RWPE2 (cell line): ENCODE measurements around the gene KNSTRN.
A peak's percentile ranks its signal among the peaks of the same experiment; 100 is the strongest.

Experiments
- ATAC-seq: fragments of 200-7000 bp; cut with Tn5 transposase; 3 replicates; pipeline ENCODE4 v1.9.1; 2021; ENCODE audit warnings: low read depth
- DNase-seq: peaks from one replicate; pipeline ENCODE4 v3.0.0-alpha.2; 2020; ENCODE audit warnings: low spot score
- H3K27ac ChIP-seq: fragments of 450-650 bp; 2 replicates; pipeline ENCODE4 v1.5.1; 2017; ENCODE audit warnings: mild to moderate bottlenecking; ENCODE audit not compliant: poor library complexity, severe bottlenecking
- H3K27me3 ChIP-seq: fragments of 250-450 bp; sonication (Bioruptor Pico); 2 replicates; pipeline ENCODE4 v1.5.1; 2021; ENCODE audit warnings: mild to moderate bottlenecking, moderate library complexity; ENCODE audit not compliant: insufficient read depth, poor library complexity, severe bottlenecking
- H3K36me3 ChIP-seq: fragments of 250-450 bp; sonication (Bioruptor Pico); 2 replicates; pipeline ENCODE4 v1.5.1; 2020; ENCODE audit warnings: low read depth, mild to moderate bottlenecking, moderate library complexity
- H3K4me1 ChIP-seq: fragments of 250-450 bp; sonication (Bioruptor Pico); 2 replicates; pipeline ENCODE4 v1.5.1; 2021; ENCODE audit warnings: mild to moderate bottlenecking, moderate library complexity; ENCODE audit not compliant: insufficient read depth, poor library complexity, severe bottlenecking
- H3K4me3 ChIP-seq: fragments of 250-450 bp; sonication (Bioruptor Pico); 2 replicates; pipeline ENCODE4 v1.5.1; 2021; ENCODE audit warnings: mild to moderate bottlenecking, moderate library complexity; ENCODE audit not compliant: severe bottlenecking
- H3K9me3 ChIP-seq: fragments of 250-450 bp; sonication (Bioruptor Pico); 2 replicates; pipeline ENCODE4 v1.5.1; 2021; ENCODE audit warnings: mild to moderate bottlenecking, moderate library complexity; ENCODE audit not compliant: severe bottlenecking
- CTCF ChIP-seq: fragments of 450-650 bp; IDR thresholded peaks from one replicate; pipeline ENCODE4 v1.5.1; 2017; ENCODE audit warnings: mild to moderate bottlenecking, moderate library complexity; ENCODE audit not compliant: poor library complexity, severe bottlenecking

Gene KNSTRN

GRCh38 chr15:40338921-40339620 is 43.5 kb upstream of the KNSTRN start:
- H3K27me3 ChIP-seq: no peaks in the 10 kb centered on the region
- peaks cover 40% of the 10 kb centered on the region for H3K36me3 ChIP-seq
- DNase-seq (peak; percentile 95), ATAC-seq (peak; percentile 60)
- peak overlapping the region; percentile 97 for H3K27ac ChIP-seq
- no peak for TF ChIP-seq CTCF
- H3K4me3 ChIP-seq: peak overlapping the region; percentile 39
- H3K4me1 ChIP-seq: peaks cover 53% of the 10 kb centered on the region
- no peaks in the 10 kb centered on the region for H3K9me3 ChIP-seq

GRCh38 chr15:40339621-40339945 is 42.9 kb upstream of the KNSTRN start:
- TF ChIP-seq CTCF: peak; percentile 55
- Histone ChIP-seq H3K36me3 (peaks cover 40% of the 10 kb centered on the region), H3K9me3 (no peaks in the 10 kb centered on the region), H3K27ac (peak overlapping the region; percentile 97), H3K27me3 (no peaks in the 10 kb centered on the region), H3K4me1 (peaks cover 57% of the 10 kb centered on the region), H3K4me3 (peak overlapping the region; percentile 39)
- DNase-seq: peak; percentile 72
- ATAC-seq: no peak

GRCh38 chr15:40340038-40340739 is 42.3 kb upstream of the KNSTRN start:
- DNase-seq (peak; percentile 78), ATAC-seq (peak; percentile 9)
- Histone ChIP-seq H3K36me3 (peaks cover 40% of the 10 kb centered on the region), H3K27me3 (no peaks in the 10 kb centered on the region), H3K27ac (peak overlapping the region; percentile 97), H3K4me1 (peaks cover 57% of the 10 kb centered on the region), H3K4me3 (peak overlapping the region; percentile 39), H3K9me3 (no peaks in the 10 kb centered on the region)
- TF ChIP-seq CTCF: no peak

- ATAC-seq: peak; percentile 50
- H3K9me3 ChIP-seq: no peaks in the 10 kb centered on the region
- peak within 1 kb of the TSS; percentile 39 for H3K4me3 ChIP-seq
- H3K36me3 ChIP-seq: peaks cover 34% of the 10 kb centered on the region
- no peaks in the 10 kb centered on the region for H3K27me3 ChIP-seq
- no peak for TF ChIP-seq CTCF
- DNase-seq: peak; percentile 94
- peak within 1 kb of the TSS; percentile 97 for H3K27ac ChIP-seq
- H3K4me1 ChIP-seq: peaks cover 57% of the 10 kb centered on the region
These were observed 41.7 kb upstream of the KNSTRN start, which contains the start of gene CCDC9B for GRCh38 chr15:40340740-40341400. CCDC9B (minus strand) TSS chr15:40340939; CDS start chr15:40340819, 120 bp downstream.
